HepG2 (cell line): ENCODE results near the gene SCFD1. TPM values are rescaled to one million over a fixed set of nuclear protein-coding genes. Genes with fewer than 3 reads are reported as not detected.

Experiments
- CC2D1A ChIP-seq: sonication (generic); formaldehyde crosslinking; IDR thresholded peaks from 2 replicates; pipeline ENCODE4 v1.8.1; 2023; ENCODE audit warnings: mild to moderate bottlenecking, missing genetic modification reagents
- CCDC6 ChIP-seq: sonication (generic); formaldehyde crosslinking; IDR thresholded peaks from 2 replicates; pipeline ENCODE4 v1.8.1; 2022; ENCODE audit warnings: mild to moderate bottlenecking, missing genetic modification reagents, moderate library complexity
- CEBPG ChIP-seq: IDR thresholded peaks from 2 replicates; pipeline ENCODE4 v1.6.1; 2016
- CREB1 ChIP-seq, 2 experiments: fragments of 450-650 bp in 1 of 2; IDR thresholded peaks; 2 replicates each; pipeline ENCODE4 v1.6.1; 2016 to 2017; ENCODE audit warnings: control low read depth in 1 of 2, mild to moderate bottlenecking in 1 of 2, missing compliant biosample characterization in 1 of 2, missing genetic modification characterization in 1 of 2
- DZIP1 ChIP-seq: sonication (generic); formaldehyde crosslinking; IDR thresholded peaks from 2 replicates; pipeline ENCODE4 v1.5.0; 2020; ENCODE audit warnings: mild to moderate bottlenecking, missing genetic modification reagents
- ETV5 ChIP-seq: IDR thresholded peaks from 2 replicates; pipeline ENCODE4 v1.6.1; 2018; ENCODE audit warnings: missing biosample characterization, missing genetic modification reagents, inconsistent platforms, borderline replicate concordance
- GATAD2A ChIP-seq: IDR thresholded peaks from 2 replicates; pipeline ENCODE4 v1.6.1; 2016
- KMT2B ChIP-seq: IDR thresholded peaks from 2 replicates; pipeline ENCODE4 v1.6.1; 2016; ENCODE audit warnings: missing genetic modification reagents, missing compliant biosample characterization
- MLLT10 ChIP-seq: sonication (generic); formaldehyde crosslinking; IDR thresholded peaks from 2 replicates; pipeline ENCODE4 v1.4.0; 2020; ENCODE audit warnings: missing genetic modification reagents
- MTA3 ChIP-seq: sonication (generic); formaldehyde crosslinking; IDR thresholded peaks from 2 replicates; pipeline ENCODE4 v1.4.0; 2020; ENCODE audit warnings: missing genetic modification reagents
- NCOA2 ChIP-seq: sonication (generic); formaldehyde crosslinking; IDR thresholded peaks from 2 replicates; pipeline ENCODE4 v1.8.0; 2022; ENCODE audit warnings: inconsistent platforms
- NR0B2 ChIP-seq: sonication (generic); formaldehyde crosslinking; IDR thresholded peaks from 2 replicates; pipeline ENCODE4 v1.4.0; 2020; ENCODE audit warnings: mild to moderate bottlenecking, missing genetic modification reagents
- NR1H2 ChIP-seq: sonication (generic); formaldehyde crosslinking; IDR thresholded peaks from 2 replicates; pipeline ENCODE4 v1.8.1; 2022; ENCODE audit warnings: low read depth, missing genetic modification reagents, borderline replicate concordance
- POGK ChIP-seq: sonication (generic); formaldehyde crosslinking; conservative IDR thresholded peaks from 2 replicates; pipeline ENCODE4 v1.8.0; 2022; ENCODE audit warnings: mild to moderate bottlenecking, moderate library complexity, missing genetic modification reagents
- SALL1 ChIP-seq: sonication (generic); formaldehyde crosslinking; IDR thresholded peaks from 2 replicates; pipeline ENCODE4 v1.8.0; 2022; ENCODE audit warnings: mild to moderate bottlenecking, missing genetic modification reagents
- SMAD1 ChIP-seq: sonication (generic); formaldehyde crosslinking; IDR thresholded peaks from 2 replicates; pipeline ENCODE4 v1.4.0; 2020; ENCODE audit warnings: missing genetic modification reagents, low read depth, mild to moderate bottlenecking, borderline replicate concordance
- TBL1XR1 ChIP-seq: fragments of 150-350 bp; IDR thresholded peaks from 2 replicates; pipeline ENCODE4 v1.6.1; 2014; ENCODE audit warnings: borderline replicate concordance, low read length; ENCODE audit not compliant: partially characterized antibody
- ZBTB3 ChIP-seq: sonication (generic); formaldehyde crosslinking; IDR thresholded peaks from 2 replicates; pipeline ENCODE4 v1.4.0; 2020; ENCODE audit warnings: low read depth, mild to moderate bottlenecking, moderate library complexity, missing genetic modification reagents, borderline replicate concordance
- ZNF124 ChIP-seq: sonication (generic); formaldehyde crosslinking; IDR thresholded peaks from 2 replicates; pipeline ENCODE4 v1.4.0; 2020; ENCODE audit warnings: missing genetic modification reagents
- ZNF280B ChIP-seq: sonication (generic); formaldehyde crosslinking; IDR thresholded peaks from 2 replicates; pipeline ENCODE4 v1.5.0; 2020; ENCODE audit warnings: missing genetic modification reagents, mild to moderate bottlenecking, borderline replicate concordance
- ZNF44 ChIP-seq: sonication (generic); formaldehyde crosslinking; IDR thresholded peaks from 2 replicates; pipeline ENCODE4 v1.5.1; 2020; ENCODE audit warnings: mild to moderate bottlenecking, missing genetic modification reagents
- ZNF572 ChIP-seq: sonication (generic); formaldehyde crosslinking; IDR thresholded peaks from 2 replicates; pipeline ENCODE4 v1.5.1; 2020; ENCODE audit warnings: mild to moderate bottlenecking, missing genetic modification reagents
- ZSCAN20 ChIP-seq: sonication (generic); formaldehyde crosslinking; IDR thresholded peaks from 2 replicates; pipeline ENCODE4 v1.4.0; 2020; ENCODE audit warnings: missing genetic modification reagents, mild to moderate bottlenecking, borderline replicate concordance
- polyA plus RNA-seq, 8 experiments: library from polyadenylated mRNA; depleted of rRNA in 3 of 8; stranded (reverse) in 7 of 8; unstranded in 1 of 8; fragments of >200 nt; fragmentation: Illumina TruSeq in 4 of 8; extraction: Trizol in 4 of 8; gene quantifications; 2 replicates each; pipeline versions ENCODE4 v1.2.1 to v1.2.3, GENCODE V29; 2011 to 2016; ENCODE audit warnings: low read depth in 4 of 8, missing spikeins in 1 of 8, mixed read lengths in 1 of 8; ENCODE audit not compliant: insufficient read depth in 1 of 8
- total RNA-seq, 5 experiments: library from RNA; depleted of rRNA; stranded (reverse); fragments of >200 nt; fragmentation: Illumina TruSeq; extraction: Trizol; gene quantifications; 2 replicates each; pipeline ENCODE4 v1.2.3, GENCODE V29; 2016; ENCODE audit warnings: low read depth in 1 of 5

Gene SCFD1
- total and polyA plus RNA-seq, 2 of the 13 experiments (the other 11 are each of a cell fraction or from before 2014, with no cell fraction given): 235 to 256 TPM

- TF ChIP-seq POGK (CRISPR knock-in tag) (0 out of 2 replicates have a peak, but pooled peaks have one; percentile 7), KMT2B (CRISPR knock-in tag) (no peak), ZNF44 (CRISPR knock-in tag) (no peak), ZNF572 (CRISPR knock-in tag) (no peak), SMAD1 (CRISPR knock-in tag) (no peak), SALL1 (CRISPR knock-in tag) (no peak), ZSCAN20 (CRISPR knock-in tag) (no peak), DZIP1 (CRISPR knock-in tag) (0 out of 2 replicates have a peak, but pooled peaks have one; percentile 50), CREB1 (IDR thresholded peaks at IDR 0.05) (no peak), CREB1 (CRISPR knock-in tag; IDR thresholded peaks at IDR 0.05) (no peak), NR1H2 (CRISPR knock-in tag) (no peak), ZNF124 (no peak), NR0B2 (CRISPR knock-in tag) (no peak), GATAD2A (CRISPR knock-in tag) (no peak), CC2D1A (no peak), ETV5 (CRISPR knock-in tag) (no peak), CCDC6 (no peak), ZBTB3 (no peak), TBL1XR1 (no peak), NCOA2 (CRISPR knock-in tag) (no peak), MTA3 (peak; percentile 61; the same call in 1 of the 2 replicates), CEBPG (CRISPR knock-in tag) (peak; percentile 41), MLLT10 (CRISPR knock-in tag) (no peak), ZNF280B (CRISPR knock-in tag) (no peak)
Measured at GRCh38 chr14:30751646-30752416, 129.7 kb downstream of the SCFD1 start (continued).
